Lung (tissue), 16 donors: ENCODE data around the gene POMGNT2. TPM values are rescaled to one million over a fixed set of nuclear protein-coding genes. Genes with fewer than 3 reads are reported as not detected.

ENCODE experiments used
- ATAC-seq: fragments of 200-7000 bp; cut with Tn5 transposase; one replicate; pipeline ENCODE4 v1.9.1; 2020; ENCODE audit warnings: moderate number of reproducible peaks; ENCODE audit not compliant: insufficient read depth, low FRiP score
- DNase-seq, 3 donors: peaks; one replicate each; pipeline ENCODE4 v3.0.0-alpha.2; 2013 to 2017
- H3K27ac ChIP-seq, 2 donors: one replicate each; pipeline ENCODE4 v1.5.1; 2013; ENCODE audit warnings: mild to moderate bottlenecking in 2 of 2, moderate library complexity in 2 of 2, control low read depth in 1 of 2, inconsistent platforms in 1 of 2, low read depth in 1 of 2, low read length in 1 of 2
- H3K27me3 ChIP-seq, 3 donors: one replicate each; pipeline ENCODE4 v1.5.1; 2013; ENCODE audit warnings: low read length in 2 of 3; ENCODE audit not compliant: control insufficient read depth in 3 of 3, insufficient read depth in 3 of 3
- H3K36me3 ChIP-seq, 4 donors: one replicate each; pipeline ENCODE4 v1.5.1; 2013; ENCODE audit warnings: low read length in 4 of 4, mild to moderate bottlenecking in 1 of 4, moderate library complexity in 1 of 4; ENCODE audit not compliant: control insufficient read depth in 4 of 4, insufficient read depth in 4 of 4
- H3K4me1 ChIP-seq, 5 donors: one replicate each; pipeline ENCODE4 v1.5.1; 2013; ENCODE audit warnings: low read length in 5 of 5, mild to moderate bottlenecking in 2 of 5, moderate library complexity in 1 of 5; ENCODE audit not compliant: control insufficient read depth in 5 of 5, insufficient read depth in 5 of 5
- H3K4me3 ChIP-seq: one replicate; pipeline ENCODE4 v1.5.1; 2013; ENCODE audit warnings: mild to moderate bottlenecking, control low read depth, moderate library complexity
- H3K9ac ChIP-seq, 2 donors: one replicate each; pipeline ENCODE4 v1.5.1; 2013; ENCODE audit warnings: low read length in 2 of 2, control low read depth in 1 of 2; ENCODE audit not compliant: insufficient read depth in 1 of 2
- H3K9me3 ChIP-seq, 4 donors: one replicate each; pipeline ENCODE4 v1.5.1; 2013; ENCODE audit warnings: low read length in 3 of 4, mild to moderate bottlenecking in 1 of 4, moderate library complexity in 1 of 4; ENCODE audit not compliant: control insufficient read depth in 4 of 4, insufficient read depth in 3 of 4
- WGBS, 2 donors: extraction: QIAGEN DNeasy Blood & Tissue Kit; methylation state at CpG; one replicate each; pipeline ENCODE4 v1.1.7; 2013; 5-methylcytosine and 5-hydroxymethylcytosine counted together
- long read RNA-seq, 5 donors: transcript quantifications; one replicate each; lab custom pipeline, GENCODE V29; 2026
- polyA plus RNA-seq, 2 donors: library from polyadenylated mRNA; stranded (reverse); fragments of 200-250 nt; gene quantifications; one replicate each; pipeline ENCODE4 v1.2.1, GENCODE V29; 2013
- total RNA-seq, 2 donors: library from RNA; depleted of rRNA in 1 of 2; stranded (reverse); fragments of >200 nt in 1 of 2; gene quantifications; one replicate each; pipeline ENCODE4 v1.2.1, GENCODE V29; 2014 to 2021
- TF ChIP-seq, protein P1 (sequence below): IDR thresholded peaks from 2 replicates; pipeline ENCODE4 v1.5.1; 2012; ENCODE audit warnings: mild to moderate bottlenecking; ENCODE audit errors: control extremely low read depth, extremely low read depth
- donor health status: control.
- donor health status: control.
- donor health status: Bipolar disorder and iron deficiency.
- donor health status: healthy.
- donor health status: DM: yes; HTN: yes; CAD: no.

Gene POMGNT2
- total RNA-seq: 10 to 100 TPM; 15.3 to 15.7 TPM
- 10 to 100 TPM in 1 of 2 donors, 1 to 10 TPM in 1; 5.8 to 10.8 TPM for polyA plus RNA-seq
- long read RNA-seq, donor 1, transcript POMGNT2-201 (2 exons, 2,544 nt): major isoform, 8 of 8 reads
- long read RNA-seq, donor 1, partial matches to known transcripts: 0 of 8 reads
- long read RNA-seq, donor 1, other reads (novel, unspliced or antisense): 0 of 8 reads
- long read RNA-seq, donor 2, partial matches to known transcripts: 0 of 2 reads
- long read RNA-seq, donor 2, other reads (novel, unspliced or antisense): 0 of 2 reads
- long read RNA-seq, donor 3, partial matches to known transcripts: 8 of 11 reads
- long read RNA-seq, donor 3, other reads (novel, unspliced or antisense): 0 of 11 reads
- long read RNA-seq, donor 4, partial matches to known transcripts: 0 of 1 reads
- long read RNA-seq, donor 4, other reads (novel, unspliced or antisense): 0 of 1 reads
- long read RNA-seq, donor 5, transcript POMGNT2-201 (2 exons, 2,544 nt): major isoform, 9 of 9 reads
- long read RNA-seq, donor 5, partial matches to known transcripts: 0 of 9 reads
- long read RNA-seq, donor 5, other reads (novel, unspliced or antisense): 0 of 9 reads

DNA sequence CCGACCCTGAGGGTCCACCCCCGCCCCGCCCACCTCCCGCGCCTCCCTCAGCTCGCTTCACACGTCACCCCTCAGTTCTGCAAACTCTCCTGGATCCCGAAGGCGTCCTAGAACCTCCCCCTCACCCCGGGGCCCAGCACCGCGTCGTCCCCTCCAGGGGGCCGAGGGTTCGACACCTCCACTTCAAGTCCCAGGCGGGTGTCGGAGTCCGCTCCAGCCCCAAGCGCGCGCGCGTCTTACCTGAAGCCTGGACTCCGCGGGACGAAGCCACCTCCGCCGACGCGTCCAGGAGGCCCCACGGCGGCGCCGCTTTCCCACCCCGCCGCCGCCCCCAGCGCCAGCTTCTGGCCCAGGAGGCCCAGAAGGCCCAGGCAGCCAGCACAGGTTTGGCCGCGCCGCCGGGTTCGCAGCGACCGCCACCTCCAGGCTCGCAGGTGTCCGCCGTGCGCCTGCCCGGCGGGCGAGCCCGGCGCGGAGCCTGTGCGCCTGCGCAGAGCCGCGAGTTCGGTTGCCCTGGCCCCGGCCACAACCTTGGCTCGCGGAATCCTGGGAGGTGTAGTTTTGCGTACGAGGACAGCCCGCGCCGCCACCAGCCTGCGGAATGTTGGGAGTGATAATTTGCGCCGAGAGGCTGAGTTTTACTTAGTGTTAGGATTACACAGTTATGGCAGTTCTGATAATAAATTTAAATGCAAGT, at the start of gene POMGNT2:
Gene POMGNT2, minus strand, starts transcription at position 484 of the 697 bp plus-strand sequence. CDS start 24,648 bp downstream, outside the sequence.
- Histone ChIP-seq H3K27me3 (no peaks in the 10 kb centered on the region), H3K4me3 (peak within 1 kb of the TSS; percentile 86)
- 0 to 1% methylated on average over 60 to 71 of the region's 71 CpGs for WGBS, 2 donors

DNA sequence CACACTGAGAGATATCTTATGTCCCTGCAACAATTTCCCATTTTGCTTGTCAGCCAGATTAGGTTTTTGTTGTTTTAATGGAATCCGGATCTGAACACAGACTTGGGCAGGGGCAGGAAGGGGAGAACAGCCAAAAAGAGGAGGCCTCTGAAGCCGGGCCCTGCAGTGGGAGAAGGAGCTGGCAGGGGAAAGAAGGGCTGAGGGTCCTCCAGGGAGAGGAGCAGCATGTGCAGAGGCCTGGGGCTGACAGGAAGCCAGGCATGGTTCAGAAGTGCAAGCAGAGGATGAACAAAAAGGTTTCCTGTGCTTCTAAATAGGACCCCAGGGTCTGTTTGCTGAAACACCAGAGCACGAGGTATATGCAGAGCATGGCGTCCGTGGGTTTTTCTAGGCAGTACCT, 49.1 kb upstream of the POMGNT2 start:
- DNase-seq (no peak), ATAC-seq (no peak)
- Histone ChIP-seq H3K4me1 (peaks cover 0 to 26% (median 12%) of the 10 kb centered on the region in 5 donors), H3K27me3 (no peaks in the 10 kb centered on the region), H3K36me3 (no peaks in the 10 kb centered on the region), H3K9me3 (peaks cover 0 to 1% (median 0%) of the 10 kb centered on the region in 4 donors), H3K27ac (no peak overlapping the region), H3K9ac (no peak overlapping the region), H3K4me3 (no peak overlapping the region)
- TF ChIP-seq, protein P1, sequence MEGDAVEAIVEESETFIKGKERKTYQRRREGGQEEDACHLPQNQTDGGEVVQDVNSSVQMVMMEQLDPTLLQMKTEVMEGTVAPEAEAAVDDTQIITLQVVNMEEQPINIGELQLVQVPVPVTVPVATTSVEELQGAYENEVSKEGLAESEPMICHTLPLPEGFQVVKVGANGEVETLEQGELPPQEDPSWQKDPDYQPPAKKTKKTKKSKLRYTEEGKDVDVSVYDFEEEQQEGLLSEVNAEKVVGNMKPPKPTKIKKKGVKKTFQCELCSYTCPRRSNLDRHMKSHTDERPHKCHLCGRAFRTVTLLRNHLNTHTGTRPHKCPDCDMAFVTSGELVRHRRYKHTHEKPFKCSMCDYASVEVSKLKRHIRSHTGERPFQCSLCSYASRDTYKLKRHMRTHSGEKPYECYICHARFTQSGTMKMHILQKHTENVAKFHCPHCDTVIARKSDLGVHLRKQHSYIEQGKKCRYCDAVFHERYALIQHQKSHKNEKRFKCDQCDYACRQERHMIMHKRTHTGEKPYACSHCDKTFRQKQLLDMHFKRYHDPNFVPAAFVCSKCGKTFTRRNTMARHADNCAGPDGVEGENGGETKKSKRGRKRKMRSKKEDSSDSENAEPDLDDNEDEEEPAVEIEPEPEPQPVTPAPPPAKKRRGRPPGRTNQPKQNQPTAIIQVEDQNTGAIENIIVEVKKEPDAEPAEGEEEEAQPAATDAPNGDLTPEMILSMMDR: no peak
- WGBS, 2 donors: 74 to 85% methylated on average over 5 of the region's 5 CpGs

More for the DNA sequence above, at the start of gene POMGNT2:
- Histone ChIP-seq H3K9ac (peak within 1 kb of the TSS; percentile 4 to 67), H3K27ac (peak within 1 kb of the TSS; percentile 68 to 69), H3K9me3 (no peaks in the 10 kb centered on the region), H3K4me1 (peaks cover 3 to 12% (median 12%) of the 10 kb centered on the region in 5 donors), H3K36me3 (no peaks in the 10 kb centered on the region)
- DNase-seq: peak; percentile 87 to 92 (median 91)
- TF ChIP-seq, protein P1: no peak
- ATAC-seq: peak; percentile 92

DNA sequence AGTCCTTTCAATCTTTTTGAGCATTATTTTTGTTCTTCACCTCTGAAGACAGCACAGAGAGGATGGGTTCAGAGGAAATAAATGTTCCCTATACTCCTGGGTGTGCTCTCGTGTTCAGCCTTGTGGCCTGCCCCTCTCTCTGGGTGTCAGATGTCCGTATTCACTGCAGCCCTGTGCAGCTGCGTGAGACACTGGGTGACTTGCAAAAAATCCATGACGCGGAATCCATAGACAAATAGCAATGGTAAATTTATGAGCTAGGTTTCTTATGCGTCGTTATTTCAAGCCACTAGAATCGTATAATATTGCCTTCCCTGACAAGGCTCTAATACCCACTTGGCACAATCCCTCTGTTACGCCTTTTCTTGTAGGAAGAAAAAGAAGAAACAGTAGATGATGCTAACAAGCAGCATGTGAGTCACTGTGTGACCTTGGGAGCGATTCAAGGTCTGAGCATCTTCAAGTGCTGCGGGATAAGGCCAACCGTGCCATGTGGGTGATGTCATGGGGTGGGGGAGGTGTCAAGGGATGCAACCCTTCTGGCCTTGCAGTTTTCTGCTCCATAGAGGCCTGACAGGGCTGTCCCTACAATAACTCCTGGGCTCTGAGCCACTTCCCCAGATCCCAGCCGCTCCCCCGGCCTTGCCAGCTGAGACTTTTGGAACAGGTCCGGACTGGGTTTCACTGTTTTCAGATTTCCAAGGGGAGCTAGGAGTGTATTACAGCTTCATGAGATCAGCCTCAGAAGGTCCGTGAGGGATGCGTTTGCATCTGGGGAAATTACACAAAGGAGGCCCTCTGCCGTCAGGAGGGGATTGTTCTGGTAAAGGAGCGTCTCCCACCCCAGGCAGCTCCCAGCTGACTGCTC, 47.6 kb upstream of the POMGNT2 start:
- H3K4me3 ChIP-seq: no peak overlapping the region
- peak; percentile 85 to 89 (median 88) for DNase-seq
- peaks cover 0 to 26% (median 12%) of the 10 kb centered on the region in 5 donors for H3K4me1 ChIP-seq
- no peaks in the 10 kb centered on the region for H3K36me3 ChIP-seq
- no peak overlapping the region for H3K27ac ChIP-seq
- WGBS, 2 donors: 66 to 67% methylated on average over 19 of the region's 19 CpGs
- TF ChIP-seq, protein P1: no peak
- H3K9ac ChIP-seq: no peak overlapping the region
- peak; percentile 64 for ATAC-seq
- H3K27me3 ChIP-seq: no peaks in the 10 kb centered on the region
- H3K9me3 ChIP-seq: peaks cover 0 to 1% (median 0%) of the 10 kb centered on the region in 4 donors
